Measurements from ENCODE around the gene PXYLP1. TPM values are rescaled to one million over a fixed set of nuclear protein-coding genes. Genes with fewer than 3 reads are reported as not detected.

The PXYLP1 gene
- total and polyA plus RNA-seq, 2 of the 8 experiments (the other 6 are each of a cell fraction or from before 2014, with no cell fraction given) = 19.4 to 20.6 TPM

DNA sequence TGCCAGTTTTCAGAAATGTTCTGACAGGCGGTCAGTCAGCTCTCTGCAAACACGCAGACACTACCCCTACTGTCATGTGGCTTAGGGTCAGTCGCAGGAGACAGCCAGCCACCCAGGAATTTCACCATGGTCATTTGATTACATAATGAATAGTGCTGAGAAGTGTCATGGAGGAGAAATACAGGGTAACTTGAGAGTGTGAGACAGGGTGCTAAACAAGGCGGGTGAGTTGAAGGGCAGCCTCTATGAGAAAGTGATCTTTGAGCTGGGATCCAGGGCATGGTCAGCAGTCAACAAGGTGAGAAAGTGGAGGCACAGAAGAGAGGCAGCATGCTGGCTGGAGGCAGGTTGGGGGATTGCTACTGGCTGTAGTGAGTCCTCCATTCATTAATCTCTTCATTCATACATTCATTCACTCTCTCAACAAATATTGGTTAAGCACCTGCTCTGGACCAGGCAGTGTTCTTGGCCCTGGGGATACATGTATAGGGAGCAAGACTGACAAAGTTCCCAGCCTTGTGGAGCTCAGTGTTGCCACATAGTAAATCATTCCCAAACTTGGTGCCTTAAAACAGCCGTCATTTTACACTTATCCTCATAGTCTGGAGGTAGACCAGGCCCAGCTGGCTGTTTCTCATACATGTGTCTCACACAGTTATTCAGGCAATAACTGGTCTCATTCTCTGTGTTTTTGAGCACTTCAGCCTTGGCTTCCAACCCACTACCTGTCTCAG is 14.8 kb downstream of the PXYLP1 start:
- Histone ChIP-seq H3K9me3 (ENCODE audit: insufficient read depth in 2 of 2, low read depth in 1 of 2, low read length in 1 of 2) (no peaks in the 10 kb centered on the region), H2BK12ac (ENCODE audit: low read depth, low read length) (no peak overlapping the region), H2AFZ (ENCODE audit: low read length) (no peak overlapping the region), H2BK20ac (ENCODE audit: low read length) (no peak overlapping the region), H3K4me3 (ENCODE audit: extremely low read depth in 1 of 4, insufficient read depth in 2 of 4, low read depth in 3 of 4, low read length in 4 of 4) (no peak overlapping the region), H3K4me2 (ENCODE audit: insufficient read depth in 1 of 2, low read depth in 2 of 2, low read length in 2 of 2) (no peak overlapping the region), H3K56ac (replicated peaks; ENCODE audit: insufficient read length, low read depth, low read length) (no peak overlapping the region), H3K14ac (ENCODE audit: insufficient read length) (no peak overlapping the region), H3K27me3 (replicated peaks in 1 of 4; ENCODE audit: control insufficient read depth in 3 of 4, extremely low read depth in 1 of 4, insufficient read depth in 3 of 4, low read length in 3 of 4) (no peaks in the 10 kb centered on the region), H2BK5ac (ENCODE audit: low read depth, low read length) (no peak overlapping the region), H2BK120ac (replicated peaks; ENCODE audit: low read depth, low read length) (no peak overlapping the region), H3K18ac (ENCODE audit: extremely low read depth, low read length) (no peak overlapping the region), H3K27ac (ENCODE audit: low read depth, low read length) (no peak overlapping the region), H3K4me1 (replicated peaks in 1 of 4; ENCODE audit: control insufficient read depth in 3 of 4, insufficient read depth in 4 of 4, low read length in 3 of 4) (peaks cover 0 to 3% (median 2%) of the 10 kb centered on the region in 4 experiments; a peak in 4 of 7 replicates), H3K9ac (replicated peaks in 1 of 4; ENCODE audit: extremely low read depth in 1 of 4, low read depth in 3 of 4, low read length in 3 of 4) (no peak overlapping the region), H2BK15ac (ENCODE audit: low read length) (no peak overlapping the region), H2AK5ac (ENCODE audit: low read depth, low read length) (no peak overlapping the region), H4K91ac (replicated peaks; ENCODE audit: insufficient read length, low read length) (no peak overlapping the region), H3K36me3 (ENCODE audit: control insufficient read depth in 2 of 4, insufficient read depth in 4 of 4, low read length in 3 of 4) (no peaks in the 10 kb centered on the region), H4K20me1 (replicated peaks in 1 of 2; ENCODE audit: control insufficient read depth in 1 of 2, insufficient read depth in 2 of 2, low read length in 2 of 2) (peaks cover 5% of the 10 kb centered on the region in 2 experiments), H4K5ac (ENCODE audit: insufficient read length, low read depth, low read length) (no peak overlapping the region), H4K8ac (ENCODE audit: extremely low read depth, insufficient read depth, low read length) (no peak overlapping the region), H3K4ac (replicated peaks; ENCODE audit: insufficient read length, low read depth, low read length) (no peak overlapping the region), H3K79me1 (ENCODE audit: low read depth, low read length) (peaks cover 10% of the 10 kb centered on the region), H3K23me2 (ENCODE audit: low read depth, low read length) (no peaks in the 10 kb centered on the region), H3K23ac (ENCODE audit: insufficient read length) (no peak overlapping the region), H3K79me2 (ENCODE audit: control insufficient read depth in 1 of 2, insufficient read depth in 2 of 2, low read length in 2 of 2) (peaks cover 0 to 15% of the 10 kb centered on the region in 2 experiments; a peak in 2 of 4 replicates)
- 90% methylated on average over 5 of the region's 5 CpGs; no CpG with 5 or more reads in 1 of the 2 experiments for WGBS, 2 experiments (ENCODE audit: extremely low coverage in 1 of 2, insufficient coverage in 1 of 2, insufficient read length in 1 of 2, insufficient replicate concordance in 2 of 2, low coverage in 1 of 2, low lambda C conversion rate in 2 of 2, missing lambda C conversion rate in 1 of 2)
- no peak for TF ChIP-seq TAF1 (IDR thresholded peaks at IDR 0.05; ENCODE audit: low read depth, low read length)
- DNase-seq (ENCODE audit: low read depth in 1 of 2, low spot score in 2 of 2) = peak in 1 of 2 experiments; percentile 27
- CTCF ChIA-PET (ENCODE audit: partially characterized antibody) = interaction anchor here (1.0 to 5.1 kb wide), 9 partner anchors 7 to 1193 kb away, joined by 3 to 35 read pairs (median 5); partner anchors contain the start of gene PXYLP1
- no peak for FAIRE-seq
- POLR2A ChIA-PET (ENCODE audit: partially characterized antibody) = interaction anchor here (0.6 kb wide), 1 partner anchor 11 kb away, joined by 3 read pairs; no protein-coding TSS in a partner anchor
